ENCODE data around the gene MANBA.

Gene MANBA

GRCh38 chr4:102780476-102781144 lies 19.8 kb upstream of the MANBA start:
- Histone ChIP-seq H3K27me3 (ENCODE audit: insufficient read depth, poor library complexity, severe bottlenecking) (no peaks in the 10 kb centered on the region), H3K36me3 (ENCODE audit: low read depth) (no peaks in the 10 kb centered on the region), H3K27ac (ENCODE audit: poor library complexity, severe bottlenecking) (no peak overlapping the region), H3K4me3 (ENCODE audit: severe bottlenecking) (no peak overlapping the region), H3K9me3 (ENCODE audit: severe bottlenecking) (no peaks in the 10 kb centered on the region), H3K4me1 (ENCODE audit: insufficient read depth, poor library complexity, severe bottlenecking) (peaks cover 11% of the 10 kb centered on the region)
- TF ChIP-seq CTCF (IDR thresholded peaks at IDR 0.05; ENCODE audit: poor library complexity, severe bottlenecking), result no peak
- DNase-seq (ENCODE audit: low spot score) (no peak), ATAC-seq (ENCODE audit: low read depth) (peak; percentile 96)

- DNase-seq (ENCODE audit: low spot score) (no peak), ATAC-seq (ENCODE audit: low read depth) (no peak)
- no peak overlapping the region for H3K4me3 ChIP-seq (ENCODE audit: severe bottlenecking)
- H3K36me3 ChIP-seq (ENCODE audit: low read depth), result no peaks in the 10 kb centered on the region
- no peaks in the 10 kb centered on the region for H3K27me3 ChIP-seq (ENCODE audit: insufficient read depth, poor library complexity, severe bottlenecking)
- no peak for TF ChIP-seq CTCF (IDR thresholded peaks at IDR 0.05; ENCODE audit: poor library complexity, severe bottlenecking)
- H3K27ac ChIP-seq (ENCODE audit: poor library complexity, severe bottlenecking), result no peak overlapping the region
- no peaks in the 10 kb centered on the region for H3K9me3 ChIP-seq (ENCODE audit: severe bottlenecking)
- H3K4me1 ChIP-seq (ENCODE audit: insufficient read depth, poor library complexity, severe bottlenecking), result peaks cover 11% of the 10 kb centered on the region
Observed at GRCh38 chr4:102779204-102779603, 18.4 kb upstream of the MANBA start.

- H3K4me1 ChIP-seq (ENCODE audit: insufficient read depth, poor library complexity, severe bottlenecking), result peaks cover 11% of the 10 kb centered on the region
- no peaks in the 10 kb centered on the region for H3K9me3 ChIP-seq (ENCODE audit: severe bottlenecking)
- no peaks in the 10 kb centered on the region for H3K27me3 ChIP-seq (ENCODE audit: insufficient read depth, poor library complexity, severe bottlenecking)
- ATAC-seq (ENCODE audit: low read depth) (no peak), DNase-seq (ENCODE audit: low spot score) (no peak)
- no peak overlapping the region for H3K4me3 ChIP-seq (ENCODE audit: severe bottlenecking)
- H3K27ac ChIP-seq (ENCODE audit: poor library complexity, severe bottlenecking), result no peak overlapping the region
- TF ChIP-seq CTCF (IDR thresholded peaks at IDR 0.05; ENCODE audit: poor library complexity, severe bottlenecking), result no peak
- H3K36me3 ChIP-seq (ENCODE audit: low read depth), result no peaks in the 10 kb centered on the region
Observed at GRCh38 chr4:102778720-102779119, 18.0 kb upstream of the MANBA start.

- H3K36me3 ChIP-seq (ENCODE audit: low read depth), result no peaks in the 10 kb centered on the region
- no peak for ATAC-seq (ENCODE audit: low read depth)
Observed at GRCh38 chr4:102775805-102776204, 15.0 kb upstream of the MANBA start.

More at GRCh38 chr4:102775805-102776204, 15.0 kb upstream of the MANBA start:
- TF ChIP-seq CTCF (IDR thresholded peaks at IDR 0.05; ENCODE audit: poor library complexity, severe bottlenecking), result no peak
- peaks cover 8% of the 10 kb centered on the region for H3K4me1 ChIP-seq (ENCODE audit: insufficient read depth, poor library complexity, severe bottlenecking)
- no peak overlapping the region for H3K4me3 ChIP-seq (ENCODE audit: severe bottlenecking)
- no peaks in the 10 kb centered on the region for H3K27me3 ChIP-seq (ENCODE audit: insufficient read depth, poor library complexity, severe bottlenecking)
- H3K9me3 ChIP-seq (ENCODE audit: severe bottlenecking), result no peaks in the 10 kb centered on the region
- DNase-seq (ENCODE audit: low spot score), result no peak
- no peak overlapping the region for H3K27ac ChIP-seq (ENCODE audit: poor library complexity, severe bottlenecking)

All from RWPE2 (cell line).